GM12872 (cell line): ENCODE data around the gene MAEA.

Experiments used
- TF ChIP-seq, protein P1 (sequence below): IDR thresholded peaks from 3 replicates; pipeline ENCODE4 v1.5.1; 2011; ENCODE audit warnings: low read depth, mild to moderate bottlenecking, low read length, moderate library complexity; ENCODE audit not compliant: insufficient read depth

Gene MAEA

DNA sequence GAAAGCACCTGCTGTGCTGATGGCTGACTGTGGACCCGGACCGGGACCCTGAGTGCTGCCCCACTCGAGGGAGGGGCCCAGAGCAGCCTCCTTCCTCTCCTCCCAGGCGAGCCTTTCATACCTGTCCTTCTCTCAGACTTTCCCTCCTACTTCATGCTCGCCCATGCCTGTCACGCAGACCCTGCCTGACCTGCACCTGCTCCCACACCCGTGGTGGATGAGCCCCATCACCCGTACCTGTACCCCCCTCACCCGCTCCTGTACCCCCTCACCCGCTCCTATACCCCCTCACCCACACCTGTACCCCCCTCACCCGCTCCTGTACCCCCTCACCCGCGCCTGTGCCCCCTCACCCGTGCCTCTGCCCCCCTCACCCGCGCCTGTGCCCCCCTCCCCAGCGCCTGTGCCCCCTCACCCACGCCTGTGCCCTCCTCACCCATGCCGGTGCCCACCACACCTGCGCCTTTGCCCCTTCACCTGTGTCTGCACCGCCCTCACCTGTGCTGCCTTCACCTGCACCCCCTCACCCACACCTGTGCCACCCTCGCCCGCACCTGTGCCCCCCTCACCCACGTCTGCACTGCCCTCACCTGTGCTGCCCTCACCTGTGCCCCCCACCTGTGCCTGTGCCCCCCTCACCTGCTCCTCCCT lies 5.8 kb downstream of the MAEA start:
- TF ChIP-seq, protein P1, sequence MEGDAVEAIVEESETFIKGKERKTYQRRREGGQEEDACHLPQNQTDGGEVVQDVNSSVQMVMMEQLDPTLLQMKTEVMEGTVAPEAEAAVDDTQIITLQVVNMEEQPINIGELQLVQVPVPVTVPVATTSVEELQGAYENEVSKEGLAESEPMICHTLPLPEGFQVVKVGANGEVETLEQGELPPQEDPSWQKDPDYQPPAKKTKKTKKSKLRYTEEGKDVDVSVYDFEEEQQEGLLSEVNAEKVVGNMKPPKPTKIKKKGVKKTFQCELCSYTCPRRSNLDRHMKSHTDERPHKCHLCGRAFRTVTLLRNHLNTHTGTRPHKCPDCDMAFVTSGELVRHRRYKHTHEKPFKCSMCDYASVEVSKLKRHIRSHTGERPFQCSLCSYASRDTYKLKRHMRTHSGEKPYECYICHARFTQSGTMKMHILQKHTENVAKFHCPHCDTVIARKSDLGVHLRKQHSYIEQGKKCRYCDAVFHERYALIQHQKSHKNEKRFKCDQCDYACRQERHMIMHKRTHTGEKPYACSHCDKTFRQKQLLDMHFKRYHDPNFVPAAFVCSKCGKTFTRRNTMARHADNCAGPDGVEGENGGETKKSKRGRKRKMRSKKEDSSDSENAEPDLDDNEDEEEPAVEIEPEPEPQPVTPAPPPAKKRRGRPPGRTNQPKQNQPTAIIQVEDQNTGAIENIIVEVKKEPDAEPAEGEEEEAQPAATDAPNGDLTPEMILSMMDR, result no peak

DNA sequence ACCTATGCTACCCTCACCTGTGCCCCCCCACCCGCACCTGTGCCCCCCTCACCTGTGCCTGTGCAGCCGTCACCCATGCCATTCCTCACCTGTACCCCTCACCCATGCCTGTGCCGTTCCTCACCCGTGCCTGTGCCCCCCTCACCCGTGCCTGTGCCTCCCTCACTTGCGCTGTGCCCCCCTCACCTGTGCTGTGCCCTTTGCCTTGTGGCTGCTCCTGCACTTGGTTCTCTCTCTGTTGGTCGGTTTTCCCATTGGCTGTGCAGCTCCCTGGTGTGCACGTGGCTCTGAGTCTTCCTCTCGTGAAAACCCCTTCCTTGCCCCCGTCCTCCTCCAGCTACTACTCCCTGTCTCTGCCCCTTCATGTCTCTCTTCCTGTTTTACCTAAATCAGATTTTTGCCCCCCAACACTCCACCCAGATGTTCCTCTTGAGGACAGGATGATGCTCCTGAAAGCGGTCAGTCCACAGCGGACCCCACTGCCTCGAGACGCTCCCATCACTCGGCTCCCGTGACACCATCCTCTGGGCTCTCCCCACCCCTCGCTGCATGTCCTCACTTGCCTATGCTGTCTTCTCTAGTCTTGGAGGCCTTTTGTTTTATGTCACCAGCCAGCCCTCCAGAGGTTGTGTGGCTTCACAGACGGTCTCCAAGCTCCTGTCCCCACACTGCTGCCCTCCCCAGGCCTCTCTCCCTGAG lies 6.8 kb downstream of the MAEA start:
- TF ChIP-seq, protein P1, result no peak

DNA sequence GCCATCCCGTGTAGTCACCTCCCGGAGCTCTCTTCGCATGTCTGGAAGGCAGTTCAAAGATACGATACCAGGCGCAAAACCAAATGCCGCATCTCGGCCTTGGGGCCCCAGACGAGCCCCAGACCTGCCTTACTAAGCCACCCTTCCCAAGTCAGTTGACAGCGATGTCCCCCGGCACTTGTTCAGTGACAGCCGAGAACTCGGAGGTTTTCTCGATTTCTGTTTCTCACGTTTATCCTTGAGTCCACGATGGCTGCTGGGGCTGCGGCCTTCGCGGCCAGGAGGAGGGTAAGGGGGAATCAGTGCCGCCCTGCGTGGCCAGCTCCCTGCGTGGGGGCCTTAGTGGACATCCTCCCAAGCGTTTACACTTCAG lies 7.3 kb downstream of the MAEA start:
- TF ChIP-seq, protein P1, result no peak

DNA sequence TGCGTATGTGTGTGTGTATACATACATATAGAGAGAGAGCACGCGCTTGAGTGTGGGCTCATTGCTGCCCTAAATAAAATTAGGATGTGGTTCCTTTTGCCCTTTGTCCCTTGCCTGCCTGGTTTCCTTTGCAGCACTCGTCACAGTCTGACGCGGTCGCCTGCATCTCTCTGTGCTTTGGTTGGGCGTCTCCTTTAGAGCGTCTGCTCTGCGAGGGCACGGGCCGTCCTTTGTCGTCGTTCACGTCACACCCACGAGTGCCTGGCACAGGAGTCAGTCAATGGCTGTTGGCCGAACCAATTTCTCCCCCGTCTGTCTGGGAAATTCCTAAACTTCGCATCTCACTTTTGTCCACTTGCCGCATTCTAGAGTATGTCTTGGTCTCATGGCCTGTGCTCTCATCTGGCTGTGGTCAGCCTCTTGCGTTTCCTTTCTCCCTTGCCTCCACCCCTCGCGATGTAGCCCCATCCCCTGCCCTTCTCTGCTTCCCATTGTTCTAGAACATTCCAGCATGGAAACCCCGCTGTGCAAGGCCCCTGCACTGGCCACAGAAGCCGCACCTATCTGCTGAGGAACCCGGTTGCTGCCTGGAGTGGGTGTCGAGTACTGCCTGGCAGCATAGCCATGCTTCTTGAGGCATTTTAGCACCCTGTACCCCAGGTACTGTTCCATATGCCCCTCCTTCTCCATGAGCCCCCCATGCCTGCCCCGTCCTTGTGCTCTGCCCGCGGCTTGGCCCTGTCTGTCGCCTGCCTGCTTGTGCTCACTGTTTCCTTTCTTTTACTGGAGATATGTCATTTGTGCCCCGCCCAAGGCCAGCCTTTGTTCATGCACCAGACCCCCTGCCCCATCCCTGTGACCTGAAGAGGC lies 8.0 kb downstream of the MAEA start:
- TF ChIP-seq, protein P1, result no peak

DNA sequence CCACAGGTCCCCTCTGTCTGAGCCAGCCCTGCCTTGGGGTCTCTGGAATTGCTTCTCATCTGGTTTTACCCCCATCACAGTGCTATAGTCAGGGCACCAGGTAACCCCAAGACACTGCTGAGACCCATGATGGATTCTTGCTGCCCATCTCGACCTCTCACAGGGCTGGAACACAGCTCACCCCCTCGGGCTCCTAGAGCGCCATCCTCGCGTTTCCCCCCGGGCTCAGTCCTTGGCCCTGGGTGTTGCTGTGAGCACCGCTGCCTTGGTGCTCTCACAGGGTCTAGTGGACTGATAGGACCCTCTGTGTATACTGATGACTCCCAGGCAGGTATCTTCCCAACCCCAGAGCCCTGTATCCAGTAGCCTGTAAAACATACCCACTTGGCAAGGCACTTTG lies 8.8 kb downstream of the MAEA start:
- TF ChIP-seq, protein P1, result no peak

DNA sequence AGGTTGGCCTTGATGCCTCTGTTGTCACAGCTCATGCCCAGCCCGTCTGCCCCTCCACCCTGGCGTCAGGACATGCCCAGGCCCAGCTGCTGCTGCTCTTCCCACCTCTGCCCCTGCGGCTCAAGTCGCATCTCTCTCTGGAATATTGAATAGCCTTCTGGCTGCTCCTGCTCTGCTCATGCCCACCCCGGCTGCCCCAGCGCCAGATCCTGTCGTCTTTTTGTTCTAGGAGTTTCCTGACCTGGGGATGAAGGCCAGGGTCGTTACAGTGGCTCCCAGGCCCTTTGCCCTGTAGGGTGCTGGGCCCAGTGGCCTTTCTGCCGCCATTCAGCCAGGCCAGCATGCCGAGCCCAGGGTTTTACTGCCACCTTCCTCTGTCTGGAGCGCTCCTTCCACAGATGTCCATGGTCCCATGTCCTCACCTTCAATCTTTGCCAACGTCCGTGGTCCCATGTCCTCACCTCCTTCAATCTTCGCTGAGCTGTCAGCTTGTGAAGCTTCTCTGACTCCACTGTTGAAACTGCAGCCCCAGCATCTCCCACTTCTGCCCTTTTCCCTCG lies 9.7 kb downstream of the MAEA start:
- TF ChIP-seq, protein P1, result no peak
